HG02610 (cell line): Measurements from ENCODE around the gene CORO1C.

Experiments
- ATAC-seq: cut with Tn5 transposase; IDR thresholded peaks from one replicate; pipeline ENCODE4 v1.9.1; 2021; ENCODE audit warnings: mild to moderate bottlenecking, moderate library complexity; ENCODE audit not compliant: unreplicated experiment

Gene CORO1C

GRCh38 chr12:108700833-108701541, 30.3 kb downstream of the CORO1C start:
- ATAC-seq, result no peak

GRCh38 chr12:108699955-108700563, 31.3 kb downstream of the CORO1C start:
- ATAC-seq, result no peak

- ATAC-seq, result no peak
These were observed 33.4 kb downstream of the CORO1C start for GRCh38 chr12:108697905-108698304.

- ATAC-seq, result no peak
These were observed 34.4 kb downstream of the CORO1C start for GRCh38 chr12:108696996-108697290.

GRCh38 chr12:108696111-108696995, 35.0 kb downstream of the CORO1C start:
- ATAC-seq, result no peak

GRCh38 chr12:108694812-108695278, 36.5 kb downstream of the CORO1C start:
- ATAC-seq, result no peak

GRCh38 chr12:108693751-108694150, 37.6 kb downstream of the CORO1C start:
- ATAC-seq, result no peak

GRCh38 chr12:108693186-108693730, 38.1 kb downstream of the CORO1C start:
- ATAC-seq, result no peak

GRCh38 chr12:108691998-108692808, 39.1 kb downstream of the CORO1C start:
- no peak for ATAC-seq

GRCh38 chr12:108691175-108691997, 39.9 kb downstream of the CORO1C start:
- peak; percentile 54 for ATAC-seq

GRCh38 chr12:108690542-108691174, 40.7 kb downstream of the CORO1C start:
- no peak for ATAC-seq

GRCh38 chr12:108690191-108690518, 41.2 kb downstream of the CORO1C start:
- ATAC-seq, result no peak

- peak; percentile 41 for ATAC-seq
These were observed 41.8 kb downstream of the CORO1C start for GRCh38 chr12:108689314-108690190.

- ATAC-seq, result no peak
These were observed 44.5 kb downstream of the CORO1C start for GRCh38 chr12:108686780-108687179.

GRCh38 chr12:108685469-108686260, 45.7 kb downstream of the CORO1C start:
- ATAC-seq, result no peak

- ATAC-seq, result no peak
These were observed 47.3 kb downstream of the CORO1C start for GRCh38 chr12:108683906-108684556.

GRCh38 chr12:108681317-108681716, 50.0 kb downstream of the CORO1C start:
- ATAC-seq, result no peak
